K562 (cell line): ENCODE measurements around the gene SLC10A3. TPM values are rescaled to one million over a fixed set of nuclear protein-coding genes. Genes with fewer than 3 reads are reported as not detected.

Experiments
- BACH1 ChIP-seq: fragments of 200-800 bp; sonication (Bioruptor generic); IDR thresholded peaks from 2 replicates; pipeline ENCODE4 v1.6.1; 2016; ENCODE audit warnings: missing genetic modification characterization, missing compliant biosample characterization
- BRF1 ChIP-seq: IDR thresholded peaks from 3 replicates; pipeline ENCODE4 v1.6.1; 2011; ENCODE audit warnings: borderline replicate concordance, mild to moderate bottlenecking; ENCODE audit not compliant: insufficient read length; ENCODE audit errors: extremely low read depth
- CREB1 ChIP-seq, 2 experiments: sonication (generic) in 1 of 2; formaldehyde crosslinking in 1 of 2; IDR thresholded peaks; 2 replicates each; pipeline versions ENCODE4 v1.6.1 to v1.8.0; 2012 to 2022; ENCODE audit warnings: inconsistent platforms in 1 of 2, mild to moderate bottlenecking in 1 of 2, missing genetic modification reagents in 1 of 2, moderate library complexity in 1 of 2
- ELF1 ChIP-seq: fragments of 200-800 bp; sonication (Bioruptor generic); IDR thresholded peaks from 2 replicates; pipeline ENCODE4 v1.6.1; 2016; ENCODE audit warnings: missing genetic modification characterization, missing compliant biosample characterization
- HSF4 ChIP-seq: fragments of 250-450 bp; sonication (Bioruptor Pico); IDR thresholded peaks from 2 replicates; pipeline ENCODE4 v2.1.2; 2022; ENCODE audit warnings: mild to moderate bottlenecking, moderate library complexity, borderline replicate concordance
- JUND ChIP-seq, 2 experiments: IDR thresholded peaks; 2 replicates in 1 of 2; 3 replicates in 1 of 2; pipeline ENCODE4 v1.6.1; 2011; ENCODE audit warnings: borderline replicate concordance in 2 of 2, low read depth in 2 of 2, low read length in 2 of 2, improper control_type of control experiment in 1 of 2, missing biosample characterization in 1 of 2, missing genetic modification characterization in 1 of 2, missing genetic modification reagents in 1 of 2
- MAFK ChIP-seq: IDR thresholded peaks from 2 replicates; pipeline ENCODE4 v1.6.1; 2011; ENCODE audit warnings: low read length, improper control_type of control experiment
- MAZ ChIP-seq, 2 experiments: fragments of 450-650 bp in 1 of 2; sonication (generic) in 1 of 2; formaldehyde crosslinking; IDR thresholded peaks in 1 of 2; conservative IDR thresholded peaks in 1 of 2; 2 replicates each; pipeline versions ENCODE4 v1.4.0 to v1.5.0; 2020; ENCODE audit warnings: mild to moderate bottlenecking in 1 of 2, missing genetic modification reagents in 1 of 2
- NR2F6 ChIP-seq: fragments of 450-650 bp; formaldehyde crosslinking; IDR thresholded peaks from 2 replicates; pipeline ENCODE4 v1.4.0; 2020; ENCODE audit warnings: mild to moderate bottlenecking
- NR3C1 ChIP-seq: sonication (generic); formaldehyde crosslinking; IDR thresholded peaks from 2 replicates; pipeline ENCODE4 v1.8.1; 2022; ENCODE audit warnings: missing genetic modification reagents
- RAD51 ChIP-seq: fragments of 450-650 bp; IDR thresholded peaks from 2 replicates; pipeline ENCODE4 v1.7.1; 2016; ENCODE audit warnings: low read depth, mild to moderate bottlenecking, borderline replicate concordance
- SMARCA4 ChIP-seq: fragments of 450-650 bp; IDR thresholded peaks from 2 replicates; pipeline ENCODE4 v1.6.1; 2016
- TRIM28 ChIP-seq: fragments of 450-650 bp; IDR thresholded peaks from 2 replicates; pipeline ENCODE4 v1.6.1; 2017
- ZNF699 ChIP-seq: fragments of 250-450 bp; sonication (Bioruptor Pico); IDR thresholded peaks from 2 replicates; pipeline ENCODE4 v1.8.0; 2021; ENCODE audit warnings: mild to moderate bottlenecking, moderate library complexity; ENCODE audit not compliant: insufficient replicate concordance
- polyA plus RNA-seq, 8 experiments: library from polyadenylated mRNA; depleted of rRNA in 4 of 8; stranded (reverse) in 5 of 8; unstranded in 3 of 8; fragments of >200 nt; fragmentation: Nextera tagmentation in 2 of 8; fragmentation: Illumina TruSeq in 1 of 8; extraction: Ambion mirVana in 2 of 8; extraction: Trizol in 1 of 8; gene quantifications; 2 replicates each; pipeline versions ENCODE4 v1.2.1 to v1.2.3, GENCODE V29; 2011 to 2014; ENCODE audit warnings: inconsistent platforms in 1 of 8, missing spikeins in 1 of 8
- total RNA-seq, 7 experiments: library from RNA; depleted of rRNA in 6 of 7; stranded (reverse); fragments of >200 nt in 6 of 7; fragmentation: Illumina TruSeq in 2 of 7; extraction: Trizol in 2 of 7; gene quantifications; 2 replicates each; pipeline versions ENCODE4 v1.2.1 to v1.2.3, GENCODE V29; 2011 to 2021; ENCODE audit warnings: low replicate concordance in 1 of 7
- TF ChIP-seq, protein P1 (sequence below): fragments of 200-600 bp; sonication (generic); IDR thresholded peaks from one replicate; pipeline ENCODE4 v1.6.1; 2012; ENCODE audit warnings: mild to moderate bottlenecking, low read depth, low read length, inconsistent platforms

The SLC10A3 gene
- total and polyA plus RNA-seq, 9 of the 15 experiments (the other 6 are each of a cell fraction or from before 2014, with no cell fraction given), result 5.2 to 30.6 (median 16.7) TPM

DNA sequence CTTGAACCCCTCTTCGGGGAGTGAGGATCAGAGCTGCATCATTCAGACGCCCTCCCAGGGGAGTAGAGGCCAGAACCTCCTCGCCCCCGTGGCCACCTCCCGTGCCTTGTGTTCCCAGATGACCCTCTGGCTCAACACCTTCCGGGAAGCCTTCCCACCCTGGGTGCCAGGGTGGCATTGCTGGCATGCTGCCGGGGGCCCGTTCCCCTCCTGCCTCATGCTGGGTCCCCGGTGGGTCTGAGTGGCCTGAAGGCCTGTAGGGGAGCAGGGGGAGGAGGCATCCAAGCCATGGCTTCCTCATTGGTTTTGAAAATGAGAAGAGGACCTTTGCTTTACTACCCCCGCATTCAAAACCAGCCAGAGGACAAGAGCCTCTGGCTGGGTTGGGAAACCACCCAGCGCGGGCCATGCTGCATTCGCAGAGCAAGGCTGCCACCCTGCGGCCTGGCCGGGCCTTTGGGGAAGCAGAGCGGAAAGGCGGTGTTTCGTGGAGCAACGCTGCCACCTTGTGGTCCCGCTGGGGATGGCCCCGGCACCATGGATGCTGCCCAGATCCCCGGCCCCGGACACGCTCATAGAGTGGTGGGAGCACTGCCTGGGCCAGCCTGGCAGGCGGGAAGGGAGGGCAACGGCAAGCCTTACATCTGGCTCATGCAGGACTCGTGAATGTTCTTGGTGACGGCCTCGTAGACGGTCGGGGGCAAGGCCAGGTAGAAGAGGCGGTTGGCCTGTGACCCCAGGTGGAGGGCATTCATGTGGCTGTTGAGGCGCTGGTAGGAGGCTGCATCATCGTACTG is 44.3 kb upstream of the SLC10A3 start (continued):
- TF ChIP-seq, protein P1, sequence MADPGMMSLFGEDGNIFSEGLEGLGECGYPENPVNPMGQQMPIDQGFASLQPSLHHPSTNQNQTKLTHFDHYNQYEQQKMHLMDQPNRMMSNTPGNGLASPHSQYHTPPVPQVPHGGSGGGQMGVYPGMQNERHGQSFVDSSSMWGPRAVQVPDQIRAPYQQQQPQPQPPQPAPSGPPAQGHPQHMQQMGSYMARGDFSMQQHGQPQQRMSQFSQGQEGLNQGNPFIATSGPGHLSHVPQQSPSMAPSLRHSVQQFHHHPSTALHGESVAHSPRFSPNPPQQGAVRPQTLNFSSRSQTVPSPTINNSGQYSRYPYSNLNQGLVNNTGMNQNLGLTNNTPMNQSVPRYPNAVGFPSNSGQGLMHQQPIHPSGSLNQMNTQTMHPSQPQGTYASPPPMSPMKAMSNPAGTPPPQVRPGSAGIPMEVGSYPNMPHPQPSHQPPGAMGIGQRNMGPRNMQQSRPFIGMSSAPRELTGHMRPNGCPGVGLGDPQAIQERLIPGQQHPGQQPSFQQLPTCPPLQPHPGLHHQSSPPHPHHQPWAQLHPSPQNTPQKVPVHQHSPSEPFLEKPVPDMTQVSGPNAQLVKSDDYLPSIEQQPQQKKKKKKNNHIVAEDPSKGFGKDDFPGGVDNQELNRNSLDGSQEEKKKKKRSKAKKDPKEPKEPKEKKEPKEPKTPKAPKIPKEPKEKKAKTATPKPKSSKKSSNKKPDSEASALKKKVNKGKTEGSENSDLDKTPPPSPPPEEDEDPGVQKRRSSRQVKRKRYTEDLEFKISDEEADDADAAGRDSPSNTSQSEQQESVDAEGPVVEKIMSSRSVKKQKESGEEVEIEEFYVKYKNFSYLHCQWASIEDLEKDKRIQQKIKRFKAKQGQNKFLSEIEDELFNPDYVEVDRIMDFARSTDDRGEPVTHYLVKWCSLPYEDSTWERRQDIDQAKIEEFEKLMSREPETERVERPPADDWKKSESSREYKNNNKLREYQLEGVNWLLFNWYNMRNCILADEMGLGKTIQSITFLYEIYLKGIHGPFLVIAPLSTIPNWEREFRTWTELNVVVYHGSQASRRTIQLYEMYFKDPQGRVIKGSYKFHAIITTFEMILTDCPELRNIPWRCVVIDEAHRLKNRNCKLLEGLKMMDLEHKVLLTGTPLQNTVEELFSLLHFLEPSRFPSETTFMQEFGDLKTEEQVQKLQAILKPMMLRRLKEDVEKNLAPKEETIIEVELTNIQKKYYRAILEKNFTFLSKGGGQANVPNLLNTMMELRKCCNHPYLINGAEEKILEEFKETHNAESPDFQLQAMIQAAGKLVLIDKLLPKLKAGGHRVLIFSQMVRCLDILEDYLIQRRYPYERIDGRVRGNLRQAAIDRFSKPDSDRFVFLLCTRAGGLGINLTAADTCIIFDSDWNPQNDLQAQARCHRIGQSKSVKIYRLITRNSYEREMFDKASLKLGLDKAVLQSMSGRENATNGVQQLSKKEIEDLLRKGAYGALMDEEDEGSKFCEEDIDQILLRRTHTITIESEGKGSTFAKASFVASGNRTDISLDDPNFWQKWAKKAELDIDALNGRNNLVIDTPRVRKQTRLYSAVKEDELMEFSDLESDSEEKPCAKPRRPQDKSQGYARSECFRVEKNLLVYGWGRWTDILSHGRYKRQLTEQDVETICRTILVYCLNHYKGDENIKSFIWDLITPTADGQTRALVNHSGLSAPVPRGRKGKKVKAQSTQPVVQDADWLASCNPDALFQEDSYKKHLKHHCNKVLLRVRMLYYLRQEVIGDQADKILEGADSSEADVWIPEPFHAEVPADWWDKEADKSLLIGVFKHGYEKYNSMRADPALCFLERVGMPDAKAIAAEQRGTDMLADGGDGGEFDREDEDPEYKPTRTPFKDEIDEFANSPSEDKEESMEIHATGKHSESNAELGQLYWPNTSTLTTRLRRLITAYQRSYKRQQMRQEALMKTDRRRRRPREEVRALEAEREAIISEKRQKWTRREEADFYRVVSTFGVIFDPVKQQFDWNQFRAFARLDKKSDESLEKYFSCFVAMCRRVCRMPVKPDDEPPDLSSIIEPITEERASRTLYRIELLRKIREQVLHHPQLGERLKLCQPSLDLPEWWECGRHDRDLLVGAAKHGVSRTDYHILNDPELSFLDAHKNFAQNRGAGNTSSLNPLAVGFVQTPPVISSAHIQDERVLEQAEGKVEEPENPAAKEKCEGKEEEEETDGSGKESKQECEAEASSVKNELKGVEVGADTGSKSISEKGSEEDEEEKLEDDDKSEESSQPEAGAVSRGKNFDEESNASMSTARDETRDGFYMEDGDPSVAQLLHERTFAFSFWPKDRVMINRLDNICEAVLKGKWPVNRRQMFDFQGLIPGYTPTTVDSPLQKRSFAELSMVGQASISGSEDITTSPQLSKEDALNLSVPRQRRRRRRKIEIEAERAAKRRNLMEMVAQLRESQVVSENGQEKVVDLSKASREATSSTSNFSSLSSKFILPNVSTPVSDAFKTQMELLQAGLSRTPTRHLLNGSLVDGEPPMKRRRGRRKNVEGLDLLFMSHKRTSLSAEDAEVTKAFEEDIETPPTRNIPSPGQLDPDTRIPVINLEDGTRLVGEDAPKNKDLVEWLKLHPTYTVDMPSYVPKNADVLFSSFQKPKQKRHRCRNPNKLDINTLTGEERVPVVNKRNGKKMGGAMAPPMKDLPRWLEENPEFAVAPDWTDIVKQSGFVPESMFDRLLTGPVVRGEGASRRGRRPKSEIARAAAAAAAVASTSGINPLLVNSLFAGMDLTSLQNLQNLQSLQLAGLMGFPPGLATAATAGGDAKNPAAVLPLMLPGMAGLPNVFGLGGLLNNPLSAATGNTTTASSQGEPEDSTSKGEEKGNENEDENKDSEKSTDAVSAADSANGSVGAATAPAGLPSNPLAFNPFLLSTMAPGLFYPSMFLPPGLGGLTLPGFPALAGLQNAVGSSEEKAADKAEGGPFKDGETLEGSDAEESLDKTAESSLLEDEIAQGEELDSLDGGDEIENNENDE, result no peak
- TF ChIP-seq MAZ (CRISPR knock-in tag; conservative IDR thresholded peaks at IDR 0.05 in 1 of 2, IDR thresholded peaks at IDR 0.05 in 1 of 2), result peak in 1 of 2 experiments; percentile 83; a peak in 2 of 4 replicates
- TF ChIP-seq HSF4 (CRISPR knock-in tag), result no peak
- TF ChIP-seq BRF1, result no peak
- no peak for TF ChIP-seq ZNF699 (CRISPR knock-in tag)
- TF ChIP-seq SMARCA4, result no peak
- no peak for TF ChIP-seq TRIM28
- no peak for TF ChIP-seq ELF1
- no peak for TF ChIP-seq CREB1 (IDR thresholded peaks at IDR 0.05)
- peak; percentile 37; the same call in 1 of the 2 replicates for TF ChIP-seq CREB1 (CRISPR knock-in tag; IDR thresholded peaks at IDR 0.05)
- TF ChIP-seq MAFK, result no peak
- TF ChIP-seq NR3C1, result no peak
- TF ChIP-seq RAD51, result no peak
- TF ChIP-seq JUND (IDR thresholded peaks at IDR 0.05; ENCODE audit: borderline replicate concordance, low read depth, low read length), result peak; percentile 63; the same call in 1 of the 2 replicates
- peak; percentile 12; the same call in 1 of the 3 replicates for TF ChIP-seq JUND (tag; IDR thresholded peaks at IDR 0.05; ENCODE audit: borderline replicate concordance, low read depth, low read length)
- TF ChIP-seq NR2F6 (CRISPR knock-in tag), result no peak
- TF ChIP-seq BACH1, result no peak
